ENCODE measurements around the gene HSDL2. TPM values are rescaled to one million over a fixed set of nuclear protein-coding genes. Genes with fewer than 3 reads are reported as not detected.
A peak's percentile ranks its signal among the peaks of the same experiment; 100 is the strongest.

The HSDL2 gene
- polyA plus RNA-seq, 3 donors = 6.4 to 34.8 (median 26.9) TPM

- Histone ChIP-seq H3K4me2 (replicated peaks; ENCODE audit: extremely low read depth, low read length, poor library complexity, severe bottlenecking) (no peak overlapping the region), H2AFZ (ENCODE audit: insufficient read depth, low read depth, low read length, poor library complexity, severe bottlenecking) (no peak overlapping the region), H3K79me2 (ENCODE audit: insufficient read depth, low read length) (no peaks in the 10 kb centered on the region), H3K4me1 (ENCODE audit: control insufficient read depth in 1 of 2, insufficient read depth in 2 of 2, low read length in 2 of 2) (peaks cover 0 to 4% of the 10 kb centered on the region in 2 donors), H3K27ac (ENCODE audit: low read depth in 1 of 2, low read length in 2 of 2) (no peak overlapping the region), H3K27me3 (ENCODE audit: control insufficient read depth in 2 of 2, insufficient read depth in 2 of 2, low read length in 2 of 2) (no peaks in the 10 kb centered on the region), H3K36me3 (replicated peaks in 1 of 2; ENCODE audit: control insufficient read depth in 1 of 2, insufficient read depth in 2 of 2, low read length in 2 of 2) (no peaks in the 10 kb centered on the region), H3K9ac (ENCODE audit: insufficient read depth, low read length, poor library complexity, severe bottlenecking) (no peak overlapping the region), H3K4me3 (replicated peaks in 1 of 3; ENCODE audit: low read depth in 2 of 3, low read length in 3 of 3) (no peak overlapping the region), H4K20me1 (ENCODE audit: insufficient read depth, low read length) (no peaks in the 10 kb centered on the region), H3K9me3 (replicated peaks in 1 of 2; ENCODE audit: control insufficient read depth in 1 of 2, insufficient read depth in 1 of 2, low read length in 2 of 2) (no peaks in the 10 kb centered on the region)
- Mint-ChIP-seq H3K9me3 (no peaks in the 10 kb centered on the region), H3K27me3 (ENCODE audit: low read depth in 3 of 3) (peaks cover 0 to 8% (median 0%) of the 10 kb centered on the region in 3 donors), H3K4me3 (no peak overlapping the region), H3K36me3 (no peaks in the 10 kb centered on the region), H3K4me1 (peaks cover 12% of the 10 kb centered on the region), H3K27ac (no peak overlapping the region)
- intact Hi-C loops (cut with micrococcal nuclease) = loop anchor here in 1 of 2 donors (10.0 kb wide), 1 partner anchor 61 kb away; no protein-coding TSS in a partner anchor
- TF ChIP-seq CTCF (IDR thresholded peaks at IDR 0.05) = no peak
- no peak for DNase-seq
- WGBS (ENCODE audit: insufficient coverage) = 100% methylated on average over 1 of the region's 8 CpGs
These were observed 24.4 kb upstream of the HSDL2 start for GRCh38 chr9:112355427-112355897.

- Histone ChIP-seq H3K4me1 (ENCODE audit: control insufficient read depth in 1 of 2, insufficient read depth in 2 of 2, low read length in 2 of 2) (peaks cover 0 to 4% of the 10 kb centered on the region in 2 donors), H3K9ac (ENCODE audit: insufficient read depth, low read length, poor library complexity, severe bottlenecking) (no peak overlapping the region), H3K9me3 (replicated peaks in 1 of 2; ENCODE audit: control insufficient read depth in 1 of 2, insufficient read depth in 1 of 2, low read length in 2 of 2) (peaks cover under 1% of the 10 kb centered on the region in 2 donors), H2AFZ (ENCODE audit: insufficient read depth, low read depth, low read length, poor library complexity, severe bottlenecking) (no peak overlapping the region), H3K79me2 (ENCODE audit: insufficient read depth, low read length) (no peaks in the 10 kb centered on the region), H3K36me3 (replicated peaks in 1 of 2; ENCODE audit: control insufficient read depth in 1 of 2, insufficient read depth in 2 of 2, low read length in 2 of 2) (no peaks in the 10 kb centered on the region), H4K20me1 (ENCODE audit: insufficient read depth, low read length) (no peaks in the 10 kb centered on the region), H3K4me3 (replicated peaks in 1 of 3; ENCODE audit: low read depth in 2 of 3, low read length in 3 of 3) (no peak overlapping the region), H3K27me3 (ENCODE audit: control insufficient read depth in 2 of 2, insufficient read depth in 2 of 2, low read length in 2 of 2) (no peaks in the 10 kb centered on the region), H3K27ac (ENCODE audit: low read depth in 1 of 2, low read length in 2 of 2) (no peak overlapping the region), H3K4me2 (replicated peaks; ENCODE audit: extremely low read depth, low read length, poor library complexity, severe bottlenecking) (no peak overlapping the region)
- H3K4me3 Mint-ChIP-seq = no peak overlapping the region
- peaks cover 11% of the 10 kb centered on the region for H3K4me1 Mint-ChIP-seq
- H3K9me3 Mint-ChIP-seq = peaks cover 0 to 3% (median 2%) of the 10 kb centered on the region in 7 donors
- no CpG with 5 or more reads among the region's 5 CpGs for WGBS (ENCODE audit: insufficient coverage)
- H3K36me3 Mint-ChIP-seq = no peaks in the 10 kb centered on the region
- no peak for TF ChIP-seq CTCF (IDR thresholded peaks at IDR 0.05)
- intact Hi-C loops (cut with micrococcal nuclease) = loop anchor here (5.0 to 10.0 kb wide), 2 partner anchors 263 to 605 kb away; no protein-coding TSS in a partner anchor
- peaks cover 1 to 9% (median 2%) of the 10 kb centered on the region in 3 donors for H3K27me3 Mint-ChIP-seq (ENCODE audit: low read depth in 3 of 3)
- DNase-seq = no peak
- peak overlapping the region in 1 of 7 donors; percentile 25 for H3K27ac Mint-ChIP-seq
These were observed 19.7 kb upstream of the HSDL2 start for GRCh38 chr9:112360047-112360804.

All from CD14-positive monocyte (primary cell).